Thymus (tissue), 11 donors: ENCODE data around the gene FBXW11. TPM values are rescaled to one million over a fixed set of nuclear protein-coding genes. Genes with fewer than 3 reads are reported as not detected.

Experiments used
- DNase-seq, 9 donors: peaks; one replicate each; pipeline ENCODE4 v3.0.0-alpha.2; 2013; ENCODE audit warnings: low spot score in 9 of 9, low read depth in 6 of 9, missing footprints in 1 of 9
- H3K27ac ChIP-seq, 2 donors: one replicate each; pipeline ENCODE4 v1.5.1; 2013; ENCODE audit warnings: control low read depth in 1 of 2, low read depth in 1 of 2, low read length in 1 of 2, mild to moderate bottlenecking in 1 of 2, moderate library complexity in 1 of 2
- H3K27me3 ChIP-seq, 2 donors: one replicate each; pipeline ENCODE4 v1.5.1; 2013; ENCODE audit warnings: low read length in 1 of 2; ENCODE audit not compliant: control insufficient read depth in 2 of 2, insufficient read depth in 1 of 2
- H3K36me3 ChIP-seq, 2 donors: one replicate each; pipeline ENCODE4 v1.5.1; 2013; ENCODE audit warnings: low read length in 1 of 2, mild to moderate bottlenecking in 1 of 2, moderate library complexity in 1 of 2; ENCODE audit not compliant: control insufficient read depth in 2 of 2, insufficient read depth in 2 of 2
- H3K4me1 ChIP-seq, 2 donors: one replicate each; pipeline ENCODE4 v1.5.1; 2013; ENCODE audit warnings: low read length in 2 of 2; ENCODE audit not compliant: control insufficient read depth in 2 of 2, insufficient read depth in 2 of 2
- H3K4me3 ChIP-seq, 2 donors: one replicate each; pipeline ENCODE4 v1.5.1; 2013; ENCODE audit warnings: low read length in 2 of 2, control low read depth in 1 of 2, mild to moderate bottlenecking in 1 of 2
- H3K9me3 ChIP-seq, 2 donors: one replicate each; pipeline ENCODE4 v1.5.1; 2013; ENCODE audit warnings: low read length in 1 of 2, mild to moderate bottlenecking in 1 of 2; ENCODE audit not compliant: control insufficient read depth in 2 of 2, insufficient read depth in 1 of 2
- WGBS: extraction: QIAGEN DNeasy Blood & Tissue Kit; methylation state at CpG from one replicate; pipeline ENCODE4 v1.1.7; 2013; 5-methylcytosine and 5-hydroxymethylcytosine counted together
- polyA plus RNA-seq: library from polyadenylated mRNA; stranded (reverse); fragments of 200-250 nt; gene quantifications from one replicate; pipeline ENCODE4 v1.2.3, GENCODE V29; 2013
- total RNA-seq: library from RNA; stranded (reverse); fragments of 120-200 nt; gene quantifications from one replicate; pipeline ENCODE4 v1.2.4, GENCODE V29; 2013
- donor health status: healthy.

The FBXW11 gene
- total and polyA plus RNA-seq, 2 donors: 12.5 to 27.5 TPM

GRCh38 chr5:171848006-171848405, 158.4 kb downstream of the FBXW11 start:
- Histone ChIP-seq H3K4me3 (no peak overlapping the region), H3K36me3 (no peaks in the 10 kb centered on the region), H3K4me1 (peaks cover 0 to 6% of the 10 kb centered on the region in 2 donors), H3K9me3 (no peaks in the 10 kb centered on the region), H3K27me3 (no peaks in the 10 kb centered on the region), H3K27ac (no peak overlapping the region)
- 93% methylated on average over 15 of the region's 15 CpGs for WGBS
- no peak for DNase-seq

DNA sequence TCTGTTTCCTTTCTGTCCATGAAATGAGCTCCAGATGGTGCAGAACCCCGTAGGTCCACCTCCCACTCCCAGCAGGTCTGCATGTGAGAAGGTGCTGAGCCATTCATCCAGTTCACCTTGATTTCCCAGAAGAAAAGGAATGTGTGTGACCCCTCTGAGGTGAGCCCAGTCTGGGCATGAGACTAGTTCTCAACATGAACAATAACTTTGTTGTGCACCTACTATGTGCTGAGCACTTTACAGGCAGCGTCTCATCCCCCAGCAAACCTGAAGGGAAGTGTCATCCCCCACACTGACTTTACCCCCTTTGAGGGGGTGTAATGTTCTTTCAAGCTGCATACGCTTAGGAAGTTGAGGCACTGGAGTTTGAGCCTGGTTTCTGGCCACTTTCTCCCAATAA, 159.4 kb downstream of the FBXW11 start:
- Histone ChIP-seq H3K4me3 (no peak overlapping the region), H3K36me3 (no peaks in the 10 kb centered on the region), H3K9me3 (no peaks in the 10 kb centered on the region), H3K27me3 (no peaks in the 10 kb centered on the region), H3K27ac (no peak overlapping the region), H3K4me1 (peaks cover 0 to 10% of the 10 kb centered on the region in 2 donors)
- 99% methylated on average over 3 of the region's 3 CpGs for WGBS
- DNase-seq: no peak

DNA sequence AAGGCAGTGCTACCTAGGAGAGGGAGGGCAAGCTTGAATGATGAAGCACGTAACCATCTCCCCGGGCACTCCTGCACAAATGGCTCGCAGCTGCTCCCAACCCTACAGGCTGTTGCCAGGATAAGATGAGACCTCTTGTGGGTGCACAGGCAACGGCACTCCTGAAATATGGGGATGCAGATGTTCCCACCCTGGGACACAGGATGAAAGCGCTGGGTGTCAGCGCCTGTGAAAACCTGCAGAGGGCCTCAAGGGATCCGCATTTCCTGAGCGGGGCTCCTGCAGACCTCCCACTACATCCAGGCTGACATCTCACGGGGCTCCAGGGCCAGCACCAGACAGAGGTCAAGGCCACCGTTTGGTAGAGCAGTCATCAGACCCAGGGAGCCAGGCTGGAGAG, 160.1 kb downstream of the FBXW11 start:
- no peaks in the 10 kb centered on the region for H3K9me3 ChIP-seq
- WGBS: 95% methylated on average over 10 of the region's 10 CpGs
- DNase-seq: no peak
- peaks cover 0 to 10% of the 10 kb centered on the region in 2 donors for H3K4me1 ChIP-seq
- no peak overlapping the region for H3K4me3 ChIP-seq
- no peak overlapping the region for H3K27ac ChIP-seq
- H3K27me3 ChIP-seq: no peaks in the 10 kb centered on the region
- H3K36me3 ChIP-seq: no peaks in the 10 kb centered on the region

GRCh38 chr5:171845857-171846256, 160.6 kb downstream of the FBXW11 start:
- WGBS: 95% methylated on average over 3 of the region's 3 CpGs
- DNase-seq: no peak
- H3K36me3 ChIP-seq: no peaks in the 10 kb centered on the region
- H3K9me3 ChIP-seq: no peaks in the 10 kb centered on the region
- H3K4me1 ChIP-seq: peaks cover 0 to 10% of the 10 kb centered on the region in 2 donors
- H3K27ac ChIP-seq: no peak overlapping the region
- no peak overlapping the region for H3K4me3 ChIP-seq
- no peaks in the 10 kb centered on the region for H3K27me3 ChIP-seq

GRCh38 chr5:171845040-171845630, 161.3 kb downstream of the FBXW11 start:
- Histone ChIP-seq H3K27ac (no peak overlapping the region), H3K4me3 (no peak overlapping the region), H3K9me3 (no peaks in the 10 kb centered on the region), H3K36me3 (no peaks in the 10 kb centered on the region), H3K27me3 (no peaks in the 10 kb centered on the region), H3K4me1 (peaks cover 0 to 11% of the 10 kb centered on the region in 2 donors)
- DNase-seq: no peak
- WGBS: 68% methylated on average over 11 of the region's 11 CpGs

DNA sequence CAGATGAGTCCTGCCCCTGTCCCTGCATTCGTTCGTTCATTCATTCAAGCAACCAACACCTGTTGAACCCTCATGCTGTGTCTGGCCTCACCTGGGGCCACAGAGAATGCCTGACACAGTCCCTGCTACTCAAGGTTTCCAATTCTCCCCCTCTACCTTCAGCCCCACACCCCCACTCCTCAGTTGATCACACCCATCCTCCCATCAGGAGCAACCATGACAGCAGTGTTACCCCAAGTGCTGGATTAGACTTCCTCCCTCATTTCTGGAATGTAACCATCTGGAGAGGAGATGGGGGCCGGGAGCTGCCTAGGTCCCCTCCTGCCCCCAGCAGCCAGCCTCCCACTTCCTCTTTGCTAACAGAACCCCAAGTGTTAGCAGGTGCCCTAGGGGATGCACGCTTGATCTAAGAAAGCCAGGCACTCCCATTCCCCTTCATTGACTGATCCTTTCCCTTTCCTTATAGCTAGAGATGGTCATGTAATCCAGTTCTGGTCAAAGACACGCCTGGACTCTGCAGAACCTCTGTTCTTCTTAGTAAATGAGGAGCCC, 163.6 kb downstream of the FBXW11 start:
- DNase-seq: no peak
- WGBS: 65% methylated on average over 5 of the region's 5 CpGs
- H3K4me3 ChIP-seq: no peak overlapping the region

GRCh38 chr5:171841984-171842776, 164.3 kb downstream of the FBXW11 start:
- no peaks in the 10 kb centered on the region for H3K9me3 ChIP-seq
- DNase-seq: no peak
- no peak overlapping the region for H3K4me3 ChIP-seq
- H3K4me1 ChIP-seq: peaks cover 0 to 15% of the 10 kb centered on the region in 2 donors
- no peak overlapping the region for H3K27ac ChIP-seq
- no peaks in the 10 kb centered on the region for H3K27me3 ChIP-seq
- no peaks in the 10 kb centered on the region for H3K36me3 ChIP-seq
- WGBS: 91% methylated on average over 24 of the region's 24 CpGs

More for the DNA sequence above, 163.6 kb downstream of the FBXW11 start:
- no peak overlapping the region for H3K27ac ChIP-seq
- H3K36me3 ChIP-seq: no peaks in the 10 kb centered on the region
- peaks cover 0 to 15% of the 10 kb centered on the region in 2 donors for H3K4me1 ChIP-seq
- H3K9me3 ChIP-seq: no peaks in the 10 kb centered on the region
- no peaks in the 10 kb centered on the region for H3K27me3 ChIP-seq

- Histone ChIP-seq H3K9me3 (no peaks in the 10 kb centered on the region), H3K4me1 (peaks cover 0 to 15% of the 10 kb centered on the region in 2 donors), H3K4me3 (no peak overlapping the region), H3K27me3 (no peaks in the 10 kb centered on the region), H3K27ac (no peak overlapping the region), H3K36me3 (no peaks in the 10 kb centered on the region)
- peak in 1 of 9 donors; percentile 4 for DNase-seq
- 39% methylated on average over 16 of the region's 16 CpGs for WGBS
Observed at GRCh38 chr5:171840711-171841522, 165.5 kb downstream of the FBXW11 start.
